Caco-2 (cell line): ENCODE results near the gene RC3H2. TPM values are rescaled to one million over a fixed set of nuclear protein-coding genes. Genes with fewer than 3 reads are reported as not detected.

Source experiments
- BruUV-seq: library from RNA; stranded (reverse); fragments of 400-500 nt; replicated peaks from 2 replicates; lab custom pipeline; 2021; lab: Mats Ljungman, UMichigan
- CTCF ChIA-PET: fragments of 300-600 bp; sonication (Branson Sonifier 250); formaldehyde crosslinking; loops from one replicate; lab custom pipeline; 2022; ENCODE audit warnings: antibody characterized with exemption; lab: Charles Lee
- POLR2A ChIA-PET: fragments of 300-600 bp; sonication (Branson Sonifier 250); formaldehyde crosslinking; loops from one replicate; lab custom pipeline; 2022; ENCODE audit warnings: antibody characterized with exemption; lab: Charles Lee
- DNase-seq, 2 experiments: peaks; one replicate each; pipeline versions ENCODE4 v3.0.0 to v3.0.0-alpha.2; 2020 to 2022
- H3K27me3 ChIP-seq: replicated peaks from 2 replicates; pipeline ENCODE4 v1.6.0; 2011; ENCODE audit warnings: low read length; ENCODE audit not compliant: control insufficient read depth, insufficient read depth
- H3K36me3 ChIP-seq: 2 replicates; pipeline ENCODE4 v1.5.1; 2011; ENCODE audit warnings: low read length; ENCODE audit not compliant: control insufficient read depth, insufficient read depth
- H3K4me1 ChIP-seq: fragments of 250-450 bp; sonication (Bioruptor Pico); 2 replicates; pipeline ENCODE4 v1.5.1; 2020; ENCODE audit warnings: mild to moderate bottlenecking
- H3K4me3 ChIP-seq: 2 replicates; pipeline ENCODE4 v1.5.1; 2011; ENCODE audit warnings: low read depth, mild to moderate bottlenecking, control low read depth, low read length
- H3K9me3 ChIP-seq: fragments of 250-450 bp; sonication (Bioruptor Pico); 2 replicates; pipeline ENCODE4 v1.5.1; 2020; ENCODE audit warnings: mild to moderate bottlenecking, moderate library complexity
- H3K27ac Mint-ChIP-seq: one replicate; pipeline ENCODE4 v1.8.0; 2022; ENCODE audit warnings: mixed read lengths; ENCODE audit not compliant: unreplicated experiment
- H3K27me3 Mint-ChIP-seq: one replicate; pipeline ENCODE4 v1.8.0; 2022; ENCODE audit warnings: mixed read lengths; ENCODE audit not compliant: insufficient read depth, unreplicated experiment
- H3K36me3 Mint-ChIP-seq: one replicate; pipeline ENCODE4 v1.8.0; 2022; ENCODE audit warnings: mild to moderate bottlenecking, mixed read lengths; ENCODE audit not compliant: insufficient read depth, unreplicated experiment
- H3K4me1 Mint-ChIP-seq: one replicate; pipeline ENCODE4 v1.8.0; 2022; ENCODE audit warnings: low read depth, mixed read lengths; ENCODE audit not compliant: unreplicated experiment
- H3K4me3 Mint-ChIP-seq: one replicate; pipeline ENCODE4 v1.8.0; 2022; ENCODE audit warnings: mild to moderate bottlenecking, moderate library complexity, mixed read lengths; ENCODE audit not compliant: unreplicated experiment
- H3K9me3 Mint-ChIP-seq: one replicate; pipeline ENCODE4 v1.8.0; 2022; ENCODE audit warnings: mixed read lengths; ENCODE audit not compliant: unreplicated experiment
- CTCF ChIP-seq, 2 experiments: fragments of 200-600 bp in 1 of 2; IDR thresholded peaks; 1 replicate in 1 of 2; 2 replicates in 1 of 2; pipeline versions ENCODE4 v1.5.1 to v1.8.0; 2011 to 2022; ENCODE audit warnings: antibody characterized with exemption in 1 of 2, control low read depth in 1 of 2, inconsistent platforms in 1 of 2, low read depth in 1 of 2, low read length in 1 of 2, mild to moderate bottlenecking in 1 of 2, moderate library complexity in 1 of 2; ENCODE audit not compliant: insufficient read depth in 1 of 2, severe bottlenecking in 1 of 2, unreplicated experiment in 1 of 2
- intact Hi-C: fragments of 100-400 bp; cut with micrococcal nuclease; formaldehyde crosslinking; loops from one replicate; pipeline ENCODE4 v1.10.0; 2022; ENCODE audit not compliant: unreplicated experiment
- total RNA-seq: library from RNA; stranded (reverse); gene quantifications from 2 replicates; pipeline ENCODE4 v1.2.3, GENCODE V29; 2022

RC3H2 gene
- total RNA-seq, 1 experiment from 2014 or later: 53.8 TPM

- Mint-ChIP-seq H3K27ac (no peak overlapping the region), H3K27me3 (no peaks in the 10 kb centered on the region), H3K4me1 (no peaks in the 10 kb centered on the region), H3K9me3 (no peaks in the 10 kb centered on the region), H3K36me3 (peaks cover 13% of the 10 kb centered on the region), H3K4me3 (no peak overlapping the region)
- intact Hi-C loops: no loop called here
- Histone ChIP-seq H3K9me3 (no peaks in the 10 kb centered on the region), H3K36me3 (no peaks in the 10 kb centered on the region), H3K4me3 (no peak overlapping the region), H3K4me1 (no peaks in the 10 kb centered on the region), H3K27me3 (no peaks in the 10 kb centered on the region)
- POLR2A ChIA-PET: interaction anchor here (0.6 kb wide), 1 partner anchor 11 kb away, joined by 4 read pairs; no protein-coding TSS in a partner anchor
- CTCF ChIA-PET: no interaction called here
- DNase-seq: no peak
- no peak for TF ChIP-seq CTCF (IDR thresholded peaks at IDR 0.05; ENCODE audit: insufficient read depth in 1 of 2, low read depth in 1 of 2, low read length in 1 of 2, severe bottlenecking in 1 of 2, unreplicated experiment in 1 of 2)
- BruUV-seq: no TSS peak
These were observed 13.2 kb upstream of the RC3H2 start for GRCh38 chr9:122918310-122918709.

- H3K9me3 Mint-ChIP-seq: no peaks in the 10 kb centered on the region
These were observed 8.0 kb upstream of the RC3H2 start, which contains the start of gene ZBTB6 for GRCh38 chr9:122912964-122913673. Gene ZBTB6, minus strand, starts transcription at chr9:122913323. Its CDS starts 1,251 bp downstream, at chr9:122912072.

More at GRCh38 chr9:122912964-122913673, 8.0 kb upstream of the RC3H2 start, which contains the start of gene ZBTB6:
- Histone ChIP-seq H3K27me3 (no peaks in the 10 kb centered on the region), H3K36me3 (no peaks in the 10 kb centered on the region), H3K9me3 (no peaks in the 10 kb centered on the region), H3K4me1 (peaks cover 6% of the 10 kb centered on the region; the same call in 1 of the 2 replicates), H3K4me3 (peak within 1 kb of the TSS; percentile 87)
- intact Hi-C loops: loop anchor here (1.0 kb wide), 4 partner anchors 8 to 78 kb away; partner anchors contain the start of genes RC3H2 and ZBTB26
- Mint-ChIP-seq H3K4me3 (peak within 1 kb of the TSS; percentile 94), H3K27me3 (no peaks in the 10 kb centered on the region), H3K36me3 (peaks cover 40% of the 10 kb centered on the region), H3K27ac (peak within 1 kb of the TSS; percentile 85), H3K4me1 (no peaks in the 10 kb centered on the region)
- CTCF ChIA-PET: interaction anchor here (0.7 to 1.4 kb wide), 5 partner anchors 19 to 80 kb away, joined by 3 to 5 read pairs (median 4); partner anchors contain the start of genes RABGAP1 and ZBTB26
- BruUV-seq: no TSS peak
- POLR2A ChIA-PET: interaction anchor here (1.1 to 1.8 kb wide), 3 partner anchors 8 to 28 kb away, joined by 3 to 35 read pairs (median 20); partner anchors contain the start of genes RABGAP1, RC3H2 and ZBTB26
- DNase-seq: peak; percentile 79 to 82
- no peak for TF ChIP-seq CTCF (IDR thresholded peaks at IDR 0.05; ENCODE audit: insufficient read depth in 1 of 2, low read depth in 1 of 2, low read length in 1 of 2, severe bottlenecking in 1 of 2, unreplicated experiment in 1 of 2)
